ENCODE results near the gene SGCA.

DNA sequence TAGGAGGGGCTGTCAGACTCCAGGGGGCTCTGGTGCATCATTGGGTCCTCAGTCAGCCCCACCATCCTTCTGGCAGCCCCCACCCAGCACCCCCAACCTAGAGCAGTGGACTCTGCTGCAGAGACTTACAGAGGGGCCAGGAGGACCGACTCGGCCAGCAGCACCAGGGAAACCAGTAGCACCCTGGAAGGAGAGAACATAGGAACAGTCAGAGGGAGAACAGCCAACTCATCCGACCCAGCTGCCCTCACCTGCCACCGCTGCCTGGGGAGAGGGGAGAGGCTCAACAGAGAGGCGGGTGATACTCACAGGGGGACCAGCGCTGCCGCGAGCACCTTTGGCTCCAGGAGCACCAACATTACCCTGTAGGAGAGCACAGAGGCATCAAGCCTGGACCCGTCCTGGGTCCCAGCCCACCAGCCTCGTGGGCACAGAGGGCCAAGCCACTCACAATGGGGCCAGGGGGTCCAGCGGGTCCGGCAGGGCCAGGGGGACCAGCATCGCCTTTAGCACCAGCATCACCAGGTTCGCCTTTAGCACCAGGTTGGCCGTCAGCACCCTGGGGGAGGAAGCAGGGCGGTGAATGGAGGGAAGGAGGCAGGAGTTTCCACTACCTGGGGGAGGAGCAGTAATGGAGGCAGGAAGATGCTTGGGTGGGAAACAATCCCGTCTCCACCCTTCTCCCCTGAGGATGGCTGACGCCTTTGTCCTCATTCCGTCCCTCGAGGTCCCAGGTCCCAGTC lies 23.9 kb downstream of the SGCA start:
- TF ChIP-seq POLR2A (IDR thresholded peaks at IDR 0.05; ENCODE audit: low read depth, low read length): no peak
- no peak for TF ChIP-seq POLR2AphosphoS5 (IDR thresholded peaks at IDR 0.05; ENCODE audit: low read depth, low read length)
- TF ChIP-seq TAF1 (IDR thresholded peaks at IDR 0.05; ENCODE audit: borderline replicate concordance, low read depth, low read length): no peak
